Hematopoietic multipotent progenitor cell (in vitro differentiated cells): Measurements from ENCODE around the gene RRAS. TPM values are rescaled to one million over a fixed set of nuclear protein-coding genes. Genes with fewer than 3 reads are reported as not detected.

Experiments
- DNase-seq, 3 donors: peaks; one replicate each; pipeline ENCODE4 v3.0.0-alpha.2; 2011 to 2015; ENCODE audit warnings: low read depth in 2 of 3, low spot score in 2 of 3
- total RNA-seq: library from RNA; depleted of rRNA; stranded (reverse); fragments of >200 nt; gene quantifications from one replicate; pipeline ENCODE4 v1.2.3, GENCODE V29; 2012

The RRAS gene
- 7.5 TPM for total RNA-seq

- DNase-seq, result peak; percentile 97 to 100 (median 100)
Measured at GRCh38 chr19:49640113-49640898, at the start of gene RRAS. RRAS (minus strand) TSS chr19:49640143; CDS start chr19:49640098, 45 bp downstream.

- DNase-seq, result peak in 1 of 3 donors; percentile 30
Measured at GRCh38 chr19:49689133-49690078, 49.5 kb upstream of the RRAS start, which contains the start of gene ADM5. ADM5 (plus strand) TSS chr19:49689594; CDS start chr19:49689838, 244 bp downstream.

DNA sequence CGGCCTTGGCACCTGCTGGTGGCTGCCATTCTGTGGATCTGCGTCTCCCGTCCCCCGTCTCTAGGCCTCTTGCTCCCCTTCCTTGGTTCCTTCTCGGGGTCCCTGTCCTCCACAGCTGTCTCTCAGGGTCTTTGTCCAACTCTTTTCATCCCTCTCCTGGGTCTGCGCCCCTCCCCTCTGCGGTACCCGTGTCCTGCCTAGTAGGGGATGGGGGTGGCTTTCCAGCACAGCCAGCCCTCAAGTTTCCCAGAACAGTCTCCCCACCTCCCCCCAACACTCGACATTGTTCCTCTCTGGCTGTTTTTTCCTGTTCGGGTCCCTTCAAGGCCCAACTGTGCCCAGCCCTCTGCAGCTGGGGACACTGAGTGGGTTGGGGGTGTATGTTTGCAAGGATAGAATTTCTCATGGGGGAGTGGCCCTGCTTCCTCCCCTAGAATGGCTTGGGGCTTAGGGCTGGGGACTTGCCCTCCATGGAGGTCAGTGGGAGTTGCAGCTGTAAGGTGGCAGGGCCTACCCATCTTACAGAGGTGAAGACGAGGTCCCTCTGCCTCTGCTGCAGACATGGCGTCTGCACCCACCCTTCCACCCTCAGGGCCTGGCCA lies 48.7 kb upstream of the RRAS start:
- DNase-seq, result no peak

- DNase-seq, result no peak
Measured at GRCh38 chr19:49687566-49688316, 47.8 kb upstream of the RRAS start.

DNA sequence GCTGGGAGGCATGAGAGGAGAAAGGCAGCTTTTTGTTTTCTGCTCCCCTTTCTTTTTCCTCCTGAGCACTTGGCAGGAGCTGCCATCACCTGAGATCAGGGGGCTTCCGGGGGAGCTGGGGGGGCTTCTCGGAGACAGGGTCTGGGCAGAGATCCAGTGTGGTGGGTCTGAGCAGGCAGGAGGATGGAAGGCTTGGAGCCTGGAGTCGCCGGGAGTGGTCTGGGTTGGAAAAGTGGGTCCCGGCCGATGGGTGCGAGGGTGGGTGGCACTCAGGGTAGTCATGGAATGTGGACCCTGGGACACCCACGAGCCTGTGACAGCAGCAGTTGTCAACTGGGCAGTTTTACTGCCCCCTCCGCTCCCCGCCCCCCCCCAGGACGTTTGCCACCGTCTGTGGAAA lies 47.2 kb upstream of the RRAS start:
- no peak for DNase-seq

GRCh38 chr19:49686503-49687088 lies 46.7 kb upstream of the RRAS start:
- DNase-seq, result no peak

- DNase-seq, result no peak
Measured at GRCh38 chr19:49685845-49686332, 45.9 kb upstream of the RRAS start.

DNA sequence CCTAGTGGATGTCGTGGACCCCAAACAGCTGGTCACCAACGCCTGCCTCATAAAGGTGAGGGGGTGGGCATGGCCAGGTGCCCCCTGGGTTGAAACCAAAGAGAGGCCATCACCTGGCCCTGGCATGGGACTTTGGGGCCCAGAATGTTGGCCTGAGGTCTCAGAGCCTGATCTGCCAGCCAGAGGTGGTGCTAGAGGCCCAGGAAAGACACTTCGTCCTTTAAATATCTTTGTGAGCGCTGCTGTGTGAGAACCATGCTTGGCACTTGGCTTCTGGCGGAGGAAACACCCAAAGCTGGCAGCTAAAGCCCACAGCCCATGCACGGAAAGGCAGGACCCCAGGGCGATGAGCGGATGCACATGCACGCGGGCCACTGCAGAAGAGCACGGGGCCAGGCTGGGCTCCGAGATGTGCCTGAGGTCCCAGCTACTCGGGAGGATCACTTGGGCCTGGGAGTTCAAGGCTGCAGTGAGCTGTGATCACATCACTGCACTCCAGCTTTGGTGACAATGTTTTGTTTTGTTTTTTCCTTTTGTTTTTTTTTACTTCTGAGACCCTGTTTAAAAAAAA lies 45.1 kb upstream of the RRAS start:
- no peak for DNase-seq

GRCh38 chr19:49684251-49684982 lies 44.5 kb upstream of the RRAS start:
- DNase-seq, result no peak

- DNase-seq, result no peak
Measured at GRCh38 chr19:49683814-49684250, 43.9 kb upstream of the RRAS start.

GRCh38 chr19:49682274-49682673 lies 42.3 kb upstream of the RRAS start:
- DNase-seq, result no peak

- no peak for DNase-seq
Measured at GRCh38 chr19:49681830-49682229, 41.9 kb upstream of the RRAS start.

GRCh38 chr19:49680421-49681351 lies 40.7 kb upstream of the RRAS start:
- DNase-seq, result peak; percentile 84 to 94 (median 87)

DNA sequence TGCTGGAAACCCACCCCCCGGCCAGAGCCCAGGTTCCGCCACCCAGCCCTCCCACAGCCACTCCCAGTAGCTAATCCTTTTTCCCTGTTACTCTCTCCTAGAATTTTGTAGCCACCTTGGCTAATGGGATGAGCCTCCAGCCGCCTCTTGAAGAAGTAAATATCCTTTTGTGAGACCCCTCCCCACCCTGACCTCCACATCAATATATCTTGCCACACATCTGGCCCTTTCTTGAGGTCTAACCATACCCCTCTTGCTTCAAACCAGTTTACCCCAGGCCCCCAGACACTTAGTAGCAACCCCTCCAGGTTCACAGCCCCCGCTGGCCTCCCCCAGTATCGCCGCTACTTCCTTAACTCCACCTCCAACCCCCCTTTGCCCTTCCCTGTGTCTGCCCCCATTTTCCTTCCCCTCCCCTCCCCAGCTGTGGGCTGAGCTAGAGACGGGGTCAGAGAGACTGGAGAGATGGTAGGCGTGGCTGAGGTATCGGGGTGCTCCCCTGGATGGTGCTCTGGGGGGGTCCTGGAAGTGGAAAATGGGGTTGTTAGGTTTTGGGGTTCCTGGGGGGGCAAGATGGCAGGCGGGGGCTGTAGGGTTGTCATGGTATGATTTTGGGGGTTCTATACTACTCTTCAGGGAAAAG lies 39.9 kb upstream of the RRAS start:
- no peak for DNase-seq

- no peak for DNase-seq
Measured at GRCh38 chr19:49678985-49679770, 39.2 kb upstream of the RRAS start.
